ENCODE measurements around the gene LIN54.

DNA sequence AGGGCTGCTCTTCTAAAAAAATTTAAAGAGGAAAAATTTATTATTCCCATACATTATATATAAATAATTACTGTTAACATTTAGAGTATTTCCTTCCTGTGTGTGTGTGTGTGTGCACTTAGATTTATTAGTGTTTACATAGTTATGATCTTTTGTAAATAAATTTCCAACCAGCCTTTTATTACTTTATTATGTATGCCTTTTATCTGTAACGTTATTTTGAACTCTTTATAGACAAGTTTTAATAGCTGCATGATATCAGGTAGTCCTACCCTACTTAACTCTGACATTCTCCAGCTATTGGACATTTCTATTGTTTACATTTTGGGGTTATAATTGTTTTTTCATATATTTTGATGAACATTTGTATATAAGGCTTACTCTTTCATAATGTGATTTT lies 101.3 kb downstream of the LIN54 start:
- TF ChIP-seq ZEB1 (IDR thresholded peaks at IDR 0.05; ENCODE audit: insufficient replicate concordance, low read depth) (no peak), HOXA7 (CRISPR knock-in tag; IDR thresholded peaks at IDR 0.05) (no peak), ZNF556 (CRISPR knock-in tag; IDR thresholded peaks at IDR 0.05; ENCODE audit: borderline replicate concordance) (no peak)
- TF ChIP-seq, protein P1, sequence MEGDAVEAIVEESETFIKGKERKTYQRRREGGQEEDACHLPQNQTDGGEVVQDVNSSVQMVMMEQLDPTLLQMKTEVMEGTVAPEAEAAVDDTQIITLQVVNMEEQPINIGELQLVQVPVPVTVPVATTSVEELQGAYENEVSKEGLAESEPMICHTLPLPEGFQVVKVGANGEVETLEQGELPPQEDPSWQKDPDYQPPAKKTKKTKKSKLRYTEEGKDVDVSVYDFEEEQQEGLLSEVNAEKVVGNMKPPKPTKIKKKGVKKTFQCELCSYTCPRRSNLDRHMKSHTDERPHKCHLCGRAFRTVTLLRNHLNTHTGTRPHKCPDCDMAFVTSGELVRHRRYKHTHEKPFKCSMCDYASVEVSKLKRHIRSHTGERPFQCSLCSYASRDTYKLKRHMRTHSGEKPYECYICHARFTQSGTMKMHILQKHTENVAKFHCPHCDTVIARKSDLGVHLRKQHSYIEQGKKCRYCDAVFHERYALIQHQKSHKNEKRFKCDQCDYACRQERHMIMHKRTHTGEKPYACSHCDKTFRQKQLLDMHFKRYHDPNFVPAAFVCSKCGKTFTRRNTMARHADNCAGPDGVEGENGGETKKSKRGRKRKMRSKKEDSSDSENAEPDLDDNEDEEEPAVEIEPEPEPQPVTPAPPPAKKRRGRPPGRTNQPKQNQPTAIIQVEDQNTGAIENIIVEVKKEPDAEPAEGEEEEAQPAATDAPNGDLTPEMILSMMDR (CRISPR knock-in tag; IDR thresholded peaks at IDR 0.05) = no peak
